ENCODE measurements around the gene SGMS1. TPM values are rescaled to one million over a fixed set of nuclear protein-coding genes. Genes with fewer than 3 reads are reported as not detected.

Gene SGMS1
- total RNA-seq, 1 experiment from 2014 or later = 20.4 TPM

DNA sequence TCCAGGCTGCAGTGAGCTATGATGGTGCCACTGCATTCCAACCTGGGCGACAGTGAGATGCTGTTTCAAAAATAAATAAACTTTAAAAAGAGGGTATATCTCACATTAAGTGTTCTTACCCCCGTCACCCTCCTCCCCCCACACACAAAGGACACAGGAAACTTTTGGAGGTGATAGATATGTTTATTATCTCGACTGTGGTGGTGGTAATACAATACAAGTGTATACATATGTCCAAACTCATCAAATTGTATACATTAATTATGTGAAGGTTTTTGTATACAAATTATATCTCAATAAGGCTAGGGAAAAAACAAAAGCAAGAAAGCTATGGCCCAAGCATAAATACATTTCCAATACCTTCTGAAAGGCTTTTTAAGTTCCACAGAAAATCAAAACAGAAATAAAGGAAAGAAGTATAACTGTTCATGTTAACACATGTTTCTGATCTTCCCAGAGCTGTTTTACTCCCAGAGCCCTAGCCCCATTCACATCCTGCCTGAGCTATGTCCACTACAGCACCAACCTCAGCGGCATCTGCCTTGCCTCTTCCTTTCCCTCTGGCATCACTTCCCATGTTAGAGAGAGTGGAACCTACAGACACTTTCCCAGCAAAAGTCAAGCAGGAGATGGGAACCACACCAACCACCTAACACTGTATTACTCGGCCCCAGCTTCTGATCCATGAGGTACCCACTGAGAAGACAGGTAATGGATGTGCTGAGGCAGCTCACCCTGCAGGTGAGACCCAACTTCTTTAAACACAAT is 48.1 kb downstream of the SGMS1 start:
- Histone ChIP-seq H3K4me2 (ENCODE audit: insufficient read depth, insufficient read length, low read length) (no peak overlapping the region), H4K8ac (replicated peaks; ENCODE audit: insufficient read length, low read depth, low read length) (no peak overlapping the region)

More for the DNA sequence above, 48.1 kb downstream of the SGMS1 start:
- no CpG with 5 or more reads among the region's 5 CpGs for WGBS (ENCODE audit: extremely low coverage, insufficient read length, low lambda C conversion rate)
- no peak overlapping the region for H3K4me3 Mint-ChIP-seq
- no peak overlapping the region for H2BK20ac ChIP-seq (ENCODE audit: low read depth, low read length, poor library complexity, severe bottlenecking)
- no peaks in the 10 kb centered on the region for H3K27me3 ChIP-seq (ENCODE audit: insufficient read depth, low read length)
- H3T11ph ChIP-seq (ENCODE audit: low read length) = no peak overlapping the region
- TF ChIP-seq, protein P1, sequence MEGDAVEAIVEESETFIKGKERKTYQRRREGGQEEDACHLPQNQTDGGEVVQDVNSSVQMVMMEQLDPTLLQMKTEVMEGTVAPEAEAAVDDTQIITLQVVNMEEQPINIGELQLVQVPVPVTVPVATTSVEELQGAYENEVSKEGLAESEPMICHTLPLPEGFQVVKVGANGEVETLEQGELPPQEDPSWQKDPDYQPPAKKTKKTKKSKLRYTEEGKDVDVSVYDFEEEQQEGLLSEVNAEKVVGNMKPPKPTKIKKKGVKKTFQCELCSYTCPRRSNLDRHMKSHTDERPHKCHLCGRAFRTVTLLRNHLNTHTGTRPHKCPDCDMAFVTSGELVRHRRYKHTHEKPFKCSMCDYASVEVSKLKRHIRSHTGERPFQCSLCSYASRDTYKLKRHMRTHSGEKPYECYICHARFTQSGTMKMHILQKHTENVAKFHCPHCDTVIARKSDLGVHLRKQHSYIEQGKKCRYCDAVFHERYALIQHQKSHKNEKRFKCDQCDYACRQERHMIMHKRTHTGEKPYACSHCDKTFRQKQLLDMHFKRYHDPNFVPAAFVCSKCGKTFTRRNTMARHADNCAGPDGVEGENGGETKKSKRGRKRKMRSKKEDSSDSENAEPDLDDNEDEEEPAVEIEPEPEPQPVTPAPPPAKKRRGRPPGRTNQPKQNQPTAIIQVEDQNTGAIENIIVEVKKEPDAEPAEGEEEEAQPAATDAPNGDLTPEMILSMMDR (conservative IDR thresholded peaks at IDR 0.05) = no peak
- no peak overlapping the region for H2BK12ac ChIP-seq (ENCODE audit: insufficient read length, low read depth, low read length)
- no peak overlapping the region for H2BK15ac ChIP-seq (ENCODE audit: low read depth, low read length)
- DNase-seq = no peak
- peaks cover 20% of the 10 kb centered on the region for H3K4me1 ChIP-seq (ENCODE audit: insufficient read depth, low read length)
- H3K4ac ChIP-seq (ENCODE audit: low read depth, low read length) = no peak overlapping the region
- no peak overlapping the region for H3K23ac ChIP-seq (ENCODE audit: insufficient read length, low read depth, low read length)
- no peak overlapping the region for H3K56ac ChIP-seq (ENCODE audit: insufficient read length, low read depth, low read length)
- no peak overlapping the region for H2AK5ac ChIP-seq (ENCODE audit: insufficient read length, low read length)
- H3K27ac ChIP-seq (ENCODE audit: insufficient read length, low read depth, low read length) = no peak overlapping the region
- H3K9me3 Mint-ChIP-seq = no peaks in the 10 kb centered on the region
- no peak overlapping the region; a peak in 1 of 7 replicates for H3K27ac Mint-ChIP-seq
- H3K79me2 ChIP-seq (ENCODE audit: insufficient read depth, low read length) = peaks cover 6% of the 10 kb centered on the region; the same call in 1 of the 2 replicates
- no peak overlapping the region for H4K5ac ChIP-seq (ENCODE audit: insufficient read length, low read depth, low read length)
- H3K23me2 ChIP-seq (ENCODE audit: insufficient read length, low read depth, low read length, poor library complexity, severe bottlenecking) = no peaks in the 10 kb centered on the region
- peaks cover 6% of the 10 kb centered on the region for H3K79me1 ChIP-seq (ENCODE audit: insufficient read depth, low read depth, low read length, poor library complexity, severe bottlenecking)
- no peaks in the 10 kb centered on the region for H3K27me3 Mint-ChIP-seq (ENCODE audit: low read depth)
- no peak overlapping the region for H2BK5ac ChIP-seq (ENCODE audit: insufficient read length, low read length)
- H3K14ac ChIP-seq (ENCODE audit: insufficient read depth, low read length) = no peak overlapping the region
- no peaks in the 10 kb centered on the region for H3K9me3 ChIP-seq (ENCODE audit: control insufficient read depth, low read depth, low read length)
- no peaks in the 10 kb centered on the region for H4K20me1 ChIP-seq (ENCODE audit: control insufficient read depth, insufficient read depth, insufficient read length)
- no peak overlapping the region for H2AFZ ChIP-seq (ENCODE audit: low read length)
- H3K36me3 Mint-ChIP-seq (ENCODE audit: insufficient read depth in 1 of 3, low read depth in 3 of 3) = no peaks in the 10 kb centered on the region; a peak in 1 of 7 replicates
- no peak overlapping the region for H2BK120ac ChIP-seq (ENCODE audit: low read depth, low read length, poor library complexity, severe bottlenecking)
- H3K18ac ChIP-seq (ENCODE audit: insufficient read length, low read depth, low read length) = no peak overlapping the region
- H3K4me1 Mint-ChIP-seq = peaks cover 61 to 73% of the 10 kb centered on the region in 2 experiments
- no peak overlapping the region for H3K9ac ChIP-seq (ENCODE audit: extremely low read depth, insufficient read length, low read length)
- H4K91ac ChIP-seq (ENCODE audit: insufficient read length, low read depth, low read length) = no peak overlapping the region
